Activated CD4-positive, alpha-beta T cell treated with anti-CD3 and anti-CD28 coated beads, Interleukin-2, amount 50 U/mL, for 1 hour (primary cell): ENCODE measurements around the gene CACNA1D.

ENCODE experiments used
- DNase-seq: peaks from one replicate; pipeline ENCODE4 v3.0.0-alpha.2; 2020

CACNA1D gene

DNA sequence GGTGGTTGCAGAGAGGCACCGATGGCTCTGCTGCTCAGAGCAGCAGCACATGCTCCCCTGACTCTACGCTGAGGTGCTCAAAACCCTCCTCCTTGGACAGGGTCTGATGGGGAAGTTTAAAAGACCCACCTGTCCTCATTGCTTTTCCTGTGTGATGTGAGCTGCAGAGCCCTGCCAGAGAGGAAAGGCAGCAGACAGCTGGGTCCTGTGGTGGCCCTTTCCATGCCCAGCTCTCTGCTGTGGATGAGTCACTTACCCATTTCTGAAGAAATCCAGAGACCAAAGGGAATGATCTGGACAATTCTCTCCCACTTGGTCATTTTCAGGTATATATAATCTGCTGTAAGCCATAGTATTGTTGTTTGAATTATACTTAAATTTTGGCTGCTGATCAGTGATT, 230.2 kb downstream of the CACNA1D start:
- DNase-seq = no peak

DNA sequence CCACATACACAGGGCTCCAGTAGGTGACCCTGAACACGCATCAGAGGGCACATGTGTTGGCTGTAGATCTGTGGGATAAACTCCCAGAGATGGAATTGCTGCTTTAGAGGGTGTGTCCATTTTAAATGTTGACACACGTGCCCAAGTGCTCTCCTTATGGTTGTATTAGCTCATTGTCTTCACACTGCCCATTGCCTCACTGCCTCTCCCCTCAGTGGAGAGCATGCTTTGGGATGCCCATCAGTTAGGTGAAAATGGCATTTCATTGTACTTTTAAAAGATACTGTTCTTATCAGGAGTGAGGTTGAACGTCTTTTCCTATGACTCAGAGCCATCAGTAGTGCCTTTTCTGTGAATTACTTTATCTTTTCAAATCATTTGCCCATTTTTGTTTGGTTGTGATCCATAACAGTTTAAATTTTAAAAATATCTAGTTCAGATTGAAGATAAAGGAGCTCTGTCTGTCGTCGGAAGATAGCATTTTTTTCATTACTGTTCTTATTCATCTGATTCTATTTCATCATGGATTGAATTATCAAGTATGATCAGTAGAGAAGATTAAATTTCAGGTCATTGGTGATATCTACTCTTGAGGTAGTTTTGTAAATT, 231.1 kb downstream of the CACNA1D start:
- DNase-seq = no peak

DNA sequence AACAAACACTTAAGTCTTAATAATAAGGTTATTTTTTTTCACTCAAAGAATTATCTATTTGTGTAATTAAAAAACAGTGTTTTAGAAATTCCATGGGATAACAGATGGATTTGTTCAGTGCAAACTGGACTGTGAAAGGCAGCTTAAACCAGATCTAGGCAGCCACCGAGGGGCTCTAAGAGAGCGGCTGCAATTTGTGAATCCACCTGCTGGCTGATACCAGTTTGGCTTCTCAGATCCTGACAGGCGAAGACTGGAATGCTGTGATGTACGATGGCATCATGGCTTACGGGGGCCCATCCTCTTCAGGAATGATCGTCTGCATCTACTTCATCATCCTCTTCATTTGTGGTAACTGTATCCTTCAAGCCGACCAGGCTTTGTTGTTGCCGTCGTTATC, 232.2 kb downstream of the CACNA1D start:
- DNase-seq = no peak

DNA sequence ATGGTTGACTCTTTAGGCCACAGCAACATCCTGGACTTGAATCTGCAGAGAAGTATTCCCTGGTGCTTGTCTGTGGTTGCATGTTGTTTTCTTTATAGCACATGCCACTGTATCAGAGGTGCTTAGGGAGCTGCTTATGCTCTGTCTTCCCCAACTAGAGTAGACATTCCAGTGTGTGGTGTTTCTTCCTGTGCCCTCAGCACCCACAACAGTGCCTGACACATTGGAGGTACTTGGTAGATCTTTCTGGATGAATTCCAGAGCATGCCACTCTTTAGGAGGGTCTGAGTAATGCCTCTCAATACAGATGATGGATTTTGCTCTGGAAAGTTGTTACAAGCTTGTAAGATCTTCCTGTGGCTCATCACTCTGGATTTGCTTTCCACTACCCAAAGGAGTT, 234.2 kb downstream of the CACNA1D start:
- DNase-seq = no peak

DNA sequence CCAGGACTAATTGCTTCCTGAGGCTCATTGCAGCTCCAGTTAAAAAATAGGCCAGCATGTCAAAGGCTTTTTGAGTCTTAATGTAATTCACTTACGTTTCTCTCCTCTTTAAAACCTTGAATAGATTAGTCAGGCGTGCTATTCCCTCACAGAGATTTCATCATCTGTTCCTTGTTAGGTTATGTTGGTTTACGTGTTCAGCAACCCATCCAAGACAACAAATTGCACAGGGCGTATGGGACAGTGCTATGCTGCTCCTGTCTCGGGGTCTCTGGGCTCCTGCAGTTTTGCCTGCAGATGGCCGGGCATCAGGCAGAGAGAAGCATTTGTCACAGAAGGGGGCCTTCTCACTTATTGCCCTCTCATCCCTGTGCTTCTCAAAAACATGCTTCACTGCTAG, 234.7 kb downstream of the CACNA1D start:
- no peak for DNase-seq

DNA sequence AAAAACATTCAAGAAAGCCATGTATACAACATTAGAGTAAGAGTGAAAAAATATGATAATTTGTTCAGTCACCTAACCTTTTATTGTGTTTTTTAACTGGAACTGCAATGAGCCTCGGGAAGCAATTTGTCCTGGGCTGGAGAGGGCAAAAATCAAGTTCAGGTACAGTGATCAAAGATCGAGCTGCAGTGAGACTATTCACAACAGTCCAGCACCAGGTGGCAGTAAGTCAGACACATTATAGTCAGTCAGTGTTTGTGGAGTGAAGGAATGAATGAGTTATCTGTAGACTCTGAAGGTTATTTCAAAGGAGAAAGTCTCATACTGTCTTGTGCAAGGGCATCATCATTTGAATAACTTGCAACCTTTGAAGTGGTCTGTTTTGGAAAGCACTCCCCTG, 235.2 kb downstream of the CACNA1D start:
- no peak for DNase-seq

DNA sequence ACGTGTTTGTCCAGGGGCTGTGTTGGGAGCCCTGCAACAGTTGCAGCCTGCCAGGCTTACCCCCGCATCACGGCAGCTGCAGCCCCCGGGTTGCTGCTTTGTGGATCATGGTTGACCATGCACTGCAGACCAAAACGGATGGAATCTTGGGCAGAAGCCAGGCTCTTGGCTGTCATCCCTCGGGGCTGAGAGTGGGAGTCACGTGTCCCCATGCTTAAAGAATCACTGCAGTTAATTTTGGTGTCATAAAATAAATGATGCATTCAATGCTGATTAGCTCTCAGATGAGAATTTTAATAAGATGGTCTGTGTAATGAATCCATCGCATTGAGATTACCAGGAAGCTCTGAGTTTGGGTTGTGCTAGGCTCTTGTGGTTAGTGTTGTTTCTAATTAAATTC, 236.2 kb downstream of the CACNA1D start:
- DNase-seq = no peak

DNA sequence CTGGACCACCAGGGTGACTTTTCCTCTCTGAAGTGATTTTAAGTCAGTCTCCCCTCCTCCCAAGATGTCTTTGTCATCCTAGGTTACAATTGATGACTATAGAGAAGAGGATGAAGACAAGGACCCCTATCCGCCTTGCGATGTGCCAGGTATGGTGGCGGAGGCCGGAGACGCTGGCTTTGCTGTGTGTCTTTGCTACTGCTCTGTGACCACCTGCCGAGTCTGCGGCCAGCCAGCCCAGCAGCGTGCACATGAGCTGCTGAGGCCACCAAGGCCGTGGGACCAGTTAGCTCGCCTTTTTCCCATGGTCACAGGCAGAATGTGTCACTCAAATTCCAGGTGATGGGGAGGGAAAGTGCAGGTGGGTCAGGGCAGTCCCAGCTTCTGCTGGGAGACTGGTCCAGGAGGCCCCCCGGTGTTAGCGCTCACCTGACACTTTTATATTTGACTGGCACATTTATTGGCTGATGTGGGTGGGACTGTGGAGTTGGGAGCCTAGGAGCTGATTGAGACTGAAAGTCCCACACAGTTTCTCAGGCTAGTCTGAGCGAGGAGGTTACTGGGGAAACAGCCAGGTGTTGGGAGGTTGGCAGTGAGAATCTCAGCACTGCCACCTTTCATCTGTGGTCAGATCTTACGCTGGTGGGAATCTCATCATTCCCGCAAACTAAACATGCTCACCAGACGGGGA, 237.7 kb downstream of the CACNA1D start:
- no peak for DNase-seq

DNA sequence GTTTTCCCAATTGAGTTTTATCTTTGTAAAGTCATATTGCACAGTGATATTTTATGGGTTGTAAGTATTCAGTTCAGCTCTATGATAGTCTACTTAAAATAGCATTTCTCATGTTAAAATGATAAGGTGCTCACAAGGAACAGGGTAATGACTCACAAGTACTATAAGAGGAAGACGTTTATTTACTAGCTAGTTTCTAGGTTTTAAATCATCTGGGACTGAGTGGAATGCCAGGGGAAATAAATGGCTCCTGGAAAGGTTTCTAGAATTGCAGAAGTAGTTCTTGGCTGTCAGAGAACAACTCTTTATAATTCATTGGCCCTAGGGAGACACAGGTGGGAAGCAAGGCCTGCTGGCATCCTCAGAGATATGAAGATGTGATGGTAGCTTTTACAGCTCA, 239.0 kb downstream of the CACNA1D start:
- no peak for DNase-seq

DNA sequence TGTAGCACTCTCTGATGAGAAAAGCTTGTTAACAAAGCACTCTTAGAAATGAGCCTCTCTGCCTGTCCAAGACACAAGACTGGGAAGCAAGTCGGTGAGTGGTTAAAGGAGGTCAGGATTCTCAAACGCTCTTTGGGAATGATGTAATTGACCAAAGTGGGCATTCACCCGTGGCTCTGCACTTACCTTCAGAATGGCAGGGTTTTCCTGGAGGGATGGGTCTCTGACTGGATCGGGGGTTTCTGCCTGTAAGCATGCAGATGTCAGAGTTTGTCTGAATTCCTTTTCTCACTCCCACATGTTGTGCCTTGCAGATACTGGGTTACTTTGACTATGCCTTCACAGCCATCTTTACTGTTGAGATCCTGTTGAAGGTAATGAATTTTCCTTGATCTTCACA, 245.6 kb downstream of the CACNA1D start:
- DNase-seq = no peak

DNA sequence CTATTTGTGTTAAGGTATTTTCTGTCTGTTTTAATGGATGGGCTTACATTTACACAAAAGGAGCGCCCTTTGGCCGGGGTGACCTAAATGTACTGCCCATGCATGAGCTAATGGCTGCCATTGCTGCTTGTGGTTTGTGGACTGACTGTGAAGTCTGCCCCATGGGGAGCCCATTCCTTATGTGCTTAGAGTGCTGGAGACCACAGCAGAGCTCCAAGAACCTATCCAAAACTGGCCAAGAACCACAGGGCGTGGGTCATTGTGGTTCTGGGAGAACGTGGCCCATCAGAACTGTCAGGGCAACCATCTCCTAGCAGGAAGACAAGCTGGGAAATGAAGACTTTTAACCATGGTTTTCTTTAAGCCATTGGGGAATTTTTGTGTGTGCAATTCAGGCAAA, 246.5 kb downstream of the CACNA1D start:
- no peak for DNase-seq

DNA sequence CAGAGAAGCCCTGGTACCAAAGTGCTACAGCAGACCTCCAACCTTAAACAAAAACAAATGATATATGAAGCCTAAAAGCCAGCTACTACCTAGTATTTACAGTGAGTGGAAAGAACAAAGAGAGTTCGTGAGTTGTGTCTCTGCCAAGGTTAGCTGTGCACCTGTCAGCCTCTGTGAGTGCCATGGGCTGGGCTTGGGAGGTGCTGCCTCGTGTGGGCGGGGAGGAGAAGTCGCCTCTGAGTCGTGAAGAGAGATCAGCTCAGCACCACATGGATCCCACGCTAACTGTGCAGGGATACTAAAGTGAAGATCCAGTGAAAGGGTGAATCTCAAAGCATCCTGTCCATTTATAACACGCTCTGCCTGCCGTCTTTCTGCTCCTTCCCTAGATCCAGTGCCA, 249.9 kb downstream of the CACNA1D start:
- no peak for DNase-seq

DNA sequence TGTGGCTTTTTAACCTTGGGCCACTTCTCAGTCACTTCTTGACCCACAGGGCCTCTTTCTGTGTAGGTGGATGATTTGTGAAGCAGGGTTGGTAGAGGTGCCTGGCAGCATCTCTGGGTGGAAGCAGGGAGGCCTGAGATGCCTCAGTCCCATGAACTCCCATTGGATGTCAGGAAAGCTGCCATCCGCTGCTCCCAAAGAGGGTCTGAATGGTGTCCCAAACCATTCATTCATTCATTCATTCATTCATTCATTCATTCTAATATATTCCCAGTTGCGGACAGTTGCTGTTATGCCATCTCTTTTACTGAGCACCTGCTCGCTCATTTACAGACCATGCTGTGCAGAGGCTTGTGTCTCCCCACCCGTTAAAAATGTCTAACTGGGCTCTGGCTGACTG, 253.1 kb downstream of the CACNA1D start:
- no peak for DNase-seq

DNA sequence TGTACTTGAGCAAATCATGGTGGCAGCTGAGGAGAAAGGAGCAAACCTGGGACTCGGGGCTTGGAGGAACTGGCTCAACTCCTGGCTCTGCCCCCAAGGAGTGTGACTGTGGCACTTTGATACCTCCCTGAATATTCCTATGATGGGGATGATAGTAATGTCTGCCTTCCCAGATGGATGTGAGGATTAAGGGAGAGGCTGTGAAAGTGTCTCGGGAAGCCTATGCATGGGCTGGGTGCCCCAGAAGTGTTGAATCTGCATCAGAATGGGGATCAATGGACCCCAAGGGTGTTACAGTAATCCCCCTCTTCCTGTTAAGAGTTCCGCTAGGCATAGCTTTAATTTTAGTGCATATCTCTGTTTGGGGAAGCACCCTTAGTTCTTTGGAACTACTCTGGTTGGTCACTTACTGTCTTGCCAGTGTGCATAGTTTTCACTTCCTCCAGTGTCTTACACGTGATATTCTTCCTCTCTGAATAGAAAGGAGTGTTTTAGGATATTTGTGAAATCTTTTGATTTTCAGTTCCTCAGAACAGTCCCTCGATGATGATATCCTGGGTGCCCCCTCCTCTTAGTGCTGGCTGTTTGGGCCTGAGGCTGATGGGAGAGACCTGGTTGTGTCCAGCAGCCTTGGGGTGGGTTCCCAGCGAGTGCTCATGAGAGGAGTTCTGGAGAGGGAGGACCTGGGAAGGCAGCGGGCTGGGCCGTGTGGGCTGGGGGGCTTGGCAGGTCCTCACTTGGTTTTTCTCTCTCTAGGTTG, 254.3 kb downstream of the CACNA1D start:
- DNase-seq = no peak

DNA sequence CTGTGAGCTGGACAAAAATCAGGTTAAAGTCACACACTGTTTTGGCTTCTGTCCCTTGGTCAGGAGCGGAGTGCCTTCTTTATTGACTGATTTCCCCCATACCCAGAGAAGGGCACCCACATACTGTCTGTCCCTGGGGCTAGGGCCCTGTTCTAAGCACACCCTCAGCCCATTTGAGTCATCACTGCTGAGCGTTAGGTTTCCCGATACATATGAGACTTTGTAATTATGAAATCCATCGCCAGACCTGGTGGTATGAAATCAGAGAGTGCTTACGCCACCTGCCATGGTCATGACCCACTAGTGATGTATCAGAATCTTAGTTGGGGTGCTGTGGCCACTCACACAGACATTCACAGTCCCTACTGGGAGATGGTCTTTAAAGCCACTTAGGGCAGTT, 255.0 kb downstream of the CACNA1D start:
- no peak for DNase-seq

DNA sequence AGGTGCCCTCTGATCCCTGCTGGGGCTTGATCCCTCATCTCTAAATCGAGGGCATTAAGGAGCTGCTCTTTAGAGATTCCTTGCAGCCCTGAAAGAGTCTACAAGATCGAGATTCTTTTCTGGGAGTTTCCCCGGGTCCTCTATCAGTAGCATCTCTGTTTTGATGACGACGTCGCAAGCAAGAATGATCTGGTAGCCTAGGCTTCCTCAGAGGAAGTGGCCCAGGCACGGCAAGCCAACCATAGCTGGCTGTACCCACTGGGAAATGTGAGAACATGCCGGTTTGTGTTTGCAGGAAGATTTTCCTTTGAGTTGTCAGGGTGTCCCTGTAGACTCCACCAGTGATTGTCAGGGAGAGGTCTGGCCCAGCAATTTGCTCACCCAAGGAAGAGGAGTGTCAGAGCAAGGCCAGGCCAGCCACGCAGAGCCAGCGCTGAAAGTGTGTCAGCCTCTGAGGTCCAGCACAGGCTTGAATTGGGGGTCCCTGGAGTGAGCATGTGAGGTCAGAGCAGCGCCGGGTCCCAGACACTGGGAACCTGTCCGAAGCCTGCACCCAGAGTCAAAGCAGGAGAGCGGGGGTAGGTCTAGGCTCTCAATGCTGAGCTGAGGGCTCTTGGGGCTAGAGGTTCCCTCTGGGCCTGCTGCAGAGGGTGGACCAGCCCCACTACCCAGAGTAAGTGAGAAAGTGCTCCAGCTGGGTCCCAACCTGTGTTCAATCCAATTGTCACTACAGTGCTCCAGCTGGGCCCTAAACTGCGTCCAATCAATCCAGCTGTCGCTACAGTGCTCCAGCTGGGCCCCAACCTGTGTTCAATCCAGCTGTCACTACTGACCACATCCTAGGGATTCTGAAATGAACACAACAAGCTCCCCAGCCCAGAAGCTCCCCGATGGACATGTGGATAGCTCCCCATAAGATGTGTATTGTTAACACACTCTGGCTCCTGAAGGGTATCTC, 256.1 kb downstream of the CACNA1D start:
- DNase-seq = no peak

DNA sequence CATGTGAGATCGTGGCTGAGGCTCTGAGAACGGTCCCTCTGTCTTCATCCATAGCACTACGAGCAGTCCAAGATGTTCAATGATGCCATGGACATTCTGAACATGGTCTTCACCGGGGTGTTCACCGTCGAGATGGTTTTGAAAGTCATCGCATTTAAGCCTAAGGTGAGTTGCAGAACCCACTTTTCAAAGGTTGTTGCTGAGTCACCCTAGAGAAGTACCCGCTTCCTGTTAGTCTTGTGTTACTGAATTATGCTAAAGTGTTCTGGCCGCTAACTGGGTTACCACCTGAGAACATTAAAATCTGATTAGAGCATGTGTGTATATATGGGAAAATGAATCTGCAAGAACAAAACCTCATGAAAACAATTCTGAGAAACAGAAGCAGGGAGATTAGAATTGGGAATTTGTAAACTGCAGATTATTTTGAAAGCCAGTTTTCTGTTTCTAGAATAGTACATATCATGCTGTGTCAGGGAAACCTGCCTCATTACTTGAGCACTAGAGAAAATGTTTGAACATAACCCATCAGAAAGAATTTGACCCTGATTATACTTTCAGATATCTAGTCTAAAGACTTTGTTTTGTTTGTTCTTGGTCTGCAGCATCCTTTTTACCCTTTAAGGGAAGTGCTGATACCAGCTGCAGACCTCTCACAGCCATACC, 259.2 kb downstream of the CACNA1D start:
- DNase-seq = no peak

DNA sequence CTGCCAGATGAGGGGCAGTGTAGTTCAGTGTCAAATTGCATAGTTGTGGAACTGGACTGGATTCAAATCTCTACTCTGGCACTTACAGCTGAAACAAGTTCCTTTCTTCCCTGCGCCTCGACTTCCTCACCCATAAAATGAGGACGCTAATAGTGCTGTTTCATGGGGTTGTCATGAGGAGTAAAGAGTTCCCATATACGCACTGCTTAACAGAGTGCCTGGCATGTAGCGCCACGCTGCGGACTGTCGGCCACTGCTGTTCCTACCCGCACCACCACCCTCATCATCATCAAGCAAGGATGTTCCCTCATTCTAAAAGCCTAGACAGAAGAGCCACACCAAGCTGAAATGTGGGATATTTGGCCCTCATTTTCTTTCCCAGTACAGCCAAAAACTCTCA, 259.9 kb downstream of the CACNA1D start:
- no peak for DNase-seq

DNA sequence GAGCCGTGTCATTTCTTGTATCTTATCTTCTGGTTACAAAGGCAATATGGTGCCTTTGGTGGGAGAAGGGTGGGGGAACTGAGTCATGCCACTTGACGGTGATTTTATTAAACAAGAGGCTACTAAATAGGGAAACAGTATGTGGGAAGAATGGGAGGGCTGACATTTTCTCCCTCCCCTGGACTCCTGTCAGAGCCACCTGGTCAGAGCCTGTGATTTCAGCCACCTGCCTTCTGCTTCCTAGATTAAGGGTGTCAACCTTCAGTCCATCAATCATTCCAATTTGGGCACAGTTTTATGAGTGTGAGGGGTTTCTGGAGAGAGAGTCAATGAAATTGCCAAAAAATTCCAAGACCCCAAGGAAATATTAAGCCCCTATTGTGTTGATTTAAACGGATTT, 264.4 kb downstream of the CACNA1D start:
- DNase-seq = no peak

DNA sequence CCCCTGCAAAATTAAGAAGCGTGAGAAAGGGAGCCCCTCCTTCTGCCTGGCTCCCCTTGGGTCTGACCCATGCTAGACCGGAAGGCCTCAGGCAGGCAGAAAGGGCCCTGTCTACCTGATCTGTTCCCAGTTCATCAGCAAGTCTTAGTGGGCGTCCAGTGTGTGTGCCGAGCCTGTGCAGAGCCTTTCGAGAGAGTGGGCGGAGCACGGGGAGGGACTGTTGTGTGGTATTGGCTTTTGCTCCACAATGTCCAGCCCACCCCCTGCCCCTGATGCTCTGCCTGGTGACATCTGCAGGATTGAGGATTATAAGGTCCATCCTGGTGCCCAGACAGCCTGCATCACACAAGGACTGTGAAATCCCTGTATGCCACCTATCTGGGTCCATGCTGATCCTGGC, 268.9 kb downstream of the CACNA1D start:
- DNase-seq = no peak

DNA sequence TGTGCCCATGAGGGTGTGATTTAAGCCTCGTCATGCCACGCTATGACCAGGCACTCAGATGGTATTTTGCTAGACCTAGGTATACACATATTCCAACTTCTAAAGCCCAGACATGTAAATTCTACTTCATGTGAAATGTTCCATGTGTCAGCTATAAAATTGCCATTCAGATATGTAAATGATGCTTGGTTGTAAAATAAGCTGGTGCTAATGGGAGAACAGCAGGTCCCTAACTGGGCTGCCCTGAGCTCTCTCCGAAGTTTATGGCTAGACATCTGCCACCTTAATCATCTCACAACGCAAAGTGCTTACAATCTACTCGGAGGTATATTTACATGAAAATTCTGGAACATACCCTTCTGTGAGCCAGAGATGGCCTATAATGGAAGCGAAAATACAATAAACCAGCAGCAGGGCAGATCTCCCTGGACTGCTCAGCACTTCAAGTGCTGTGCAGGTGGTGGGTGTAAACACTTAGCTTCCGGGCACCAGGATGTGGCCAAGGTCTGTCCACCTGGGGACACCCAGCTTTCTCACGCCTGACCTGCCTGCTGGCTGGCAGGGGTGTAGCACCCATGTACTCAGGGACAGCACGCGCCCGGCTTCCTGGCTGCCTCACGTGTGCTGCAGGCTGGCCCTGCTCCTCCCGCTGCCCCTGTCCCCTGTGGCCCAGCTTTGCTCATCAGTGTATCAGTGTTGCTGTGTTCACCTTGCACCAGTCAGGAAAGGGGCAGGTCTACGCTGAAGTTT, 269.8 kb downstream of the CACNA1D start:
- no peak for DNase-seq

DNA sequence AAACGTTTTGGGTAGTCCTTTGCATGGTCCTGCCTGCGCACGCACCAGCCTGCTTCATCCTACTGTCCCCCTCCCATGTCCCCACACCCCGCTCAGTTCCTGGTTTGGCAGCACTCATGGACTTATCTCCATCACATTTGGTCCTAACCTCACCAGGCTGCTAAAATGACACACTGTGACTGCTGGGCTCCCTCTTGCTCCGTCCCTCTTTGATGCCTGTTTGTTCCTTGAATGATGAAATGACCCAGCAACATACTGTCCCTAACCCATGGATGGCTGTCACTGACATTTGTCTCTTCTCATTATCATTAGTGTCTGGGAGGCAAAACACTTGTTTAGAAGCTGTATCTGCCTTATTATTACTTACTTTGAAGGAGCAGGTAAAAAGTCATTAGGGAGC, 271.3 kb downstream of the CACNA1D start:
- DNase-seq = no peak
